H1 (cell line): ENCODE measurements around the gene GLI1. TPM values are rescaled to one million over a fixed set of nuclear protein-coding genes. Genes with fewer than 3 reads are reported as not detected.

Experiments
- BACH1 ChIP-seq: IDR thresholded peaks from 2 replicates; pipeline ENCODE4 v1.6.1; 2012; ENCODE audit warnings: low read length, improper control_type of control experiment
- CHD7 ChIP-seq: fragments of 300-600 bp; sonication (generic); IDR thresholded peaks from 2 replicates; pipeline ENCODE4 v1.7.1; 2012; ENCODE audit warnings: low read length, moderate library complexity, mild to moderate bottlenecking, inconsistent platforms; ENCODE audit not compliant: insufficient replicate concordance
- FOSL1 ChIP-seq: IDR thresholded peaks from 2 replicates; pipeline ENCODE4 v1.6.1; 2011; ENCODE audit warnings: mild to moderate bottlenecking, low read depth, low read length, moderate library complexity; ENCODE audit not compliant: insufficient read depth
- KDM4A ChIP-seq: IDR thresholded peaks from one replicate; pipeline ENCODE4 v1.7.1; 2012; ENCODE audit warnings: low read depth, mild to moderate bottlenecking, moderate library complexity, low read length, inconsistent platforms; ENCODE audit not compliant: severe bottlenecking
- KDM5A ChIP-seq: fragments of 200-600 bp; IDR thresholded peaks from 2 replicates; pipeline ENCODE4 v1.7.1; 2012; ENCODE audit warnings: mild to moderate bottlenecking, low read length, inconsistent platforms, mixed read lengths
- POLR2A ChIP-seq, 2 experiments: IDR thresholded peaks; 1 replicate in 1 of 2; 2 replicates in 1 of 2; pipeline ENCODE4 v1.6.1; 2011; ENCODE audit warnings: low read depth in 2 of 2, low read length in 2 of 2, mild to moderate bottlenecking in 2 of 2; ENCODE audit errors: control extremely low read depth in 1 of 2
- RXRA ChIP-seq: IDR thresholded peaks from 2 replicates; pipeline ENCODE4 v1.6.1; 2011; ENCODE audit warnings: low read depth, mild to moderate bottlenecking, low read length, moderate library complexity; ENCODE audit not compliant: insufficient read depth
- SP4 ChIP-seq: IDR thresholded peaks from 2 replicates; pipeline ENCODE4 v1.6.1; 2012; ENCODE audit warnings: low read length, inconsistent platforms
- polyA plus RNA-seq, 7 experiments: library from polyadenylated mRNA; depleted of rRNA in 3 of 7; stranded (reverse) in 5 of 7; unstranded in 2 of 7; fragments of >200 nt in 5 of 7; fragments of 200-250 nt in 2 of 7; gene quantifications; 1 replicate in 5 of 7; 2 replicates in 1 of 7; 4 replicates in 1 of 7; pipeline versions ENCODE4 v1.2.1 to v1.2.3, GENCODE V29; 2011 to 2013; ENCODE audit warnings: missing spikeins in 2 of 7, mixed read lengths in 2 of 7
- total RNA-seq: library from RNA; stranded (reverse); fragmentation: NEBNext Ultra II Directional; extraction: Animal tissue kit (Norgen Biotek cat#: 25700); gene quantifications from 2 replicates; pipeline ENCODE4 v1.2.1, GENCODE V29; 2021

Gene GLI1
- total and polyA plus RNA-seq, 2 of the 8 experiments (the other 6 are each of a cell fraction or from before 2014, with no cell fraction given), result 23.5 to 25.3 TPM

- TF ChIP-seq SP4, result no peak
- TF ChIP-seq KDM5A, result no peak
- TF ChIP-seq CHD7, result no peak
- no peak for TF ChIP-seq BACH1
- TF ChIP-seq POLR2A (IDR thresholded peaks at IDR 0.05; ENCODE audit: control extremely low read depth in 1 of 2, low read depth in 2 of 2, low read length in 2 of 2), result no peak
- TF ChIP-seq KDM4A, result no peak
- TF ChIP-seq FOSL1, result no peak
- TF ChIP-seq RXRA, result no peak
Measured at GRCh38 chr12:57485695-57486094, 26.1 kb downstream of the GLI1 start (continued).
